ENCODE results near the gene BIN2.
"Not testable (repeated sequence)": the region's sequence is repeated elsewhere in the genome, so short reads cannot be mapped to it uniquely, and the experiment has no call there.

Gene BIN2

DNA sequence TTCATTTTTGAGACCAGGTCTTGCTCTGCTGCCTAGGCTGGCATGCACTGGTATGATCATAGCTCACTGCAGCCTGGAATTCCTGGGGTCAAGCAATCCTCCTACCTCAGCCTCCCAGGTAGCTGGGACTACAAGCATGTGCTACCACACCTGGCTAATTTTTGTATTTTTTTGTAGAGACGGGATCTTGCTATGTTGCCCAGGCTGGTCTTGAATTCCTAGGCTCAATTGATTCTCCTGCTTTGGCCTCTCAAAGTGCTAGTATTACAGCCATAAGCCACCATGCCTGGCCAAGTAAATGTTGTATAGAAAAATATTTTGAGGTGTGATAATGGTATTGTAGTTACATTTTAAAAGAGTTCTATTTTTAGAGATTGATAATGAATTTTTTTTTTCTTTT, 12.6 kb downstream of the BIN2 start:
- no peak for DNase-seq (ENCODE audit: low read depth)

DNA sequence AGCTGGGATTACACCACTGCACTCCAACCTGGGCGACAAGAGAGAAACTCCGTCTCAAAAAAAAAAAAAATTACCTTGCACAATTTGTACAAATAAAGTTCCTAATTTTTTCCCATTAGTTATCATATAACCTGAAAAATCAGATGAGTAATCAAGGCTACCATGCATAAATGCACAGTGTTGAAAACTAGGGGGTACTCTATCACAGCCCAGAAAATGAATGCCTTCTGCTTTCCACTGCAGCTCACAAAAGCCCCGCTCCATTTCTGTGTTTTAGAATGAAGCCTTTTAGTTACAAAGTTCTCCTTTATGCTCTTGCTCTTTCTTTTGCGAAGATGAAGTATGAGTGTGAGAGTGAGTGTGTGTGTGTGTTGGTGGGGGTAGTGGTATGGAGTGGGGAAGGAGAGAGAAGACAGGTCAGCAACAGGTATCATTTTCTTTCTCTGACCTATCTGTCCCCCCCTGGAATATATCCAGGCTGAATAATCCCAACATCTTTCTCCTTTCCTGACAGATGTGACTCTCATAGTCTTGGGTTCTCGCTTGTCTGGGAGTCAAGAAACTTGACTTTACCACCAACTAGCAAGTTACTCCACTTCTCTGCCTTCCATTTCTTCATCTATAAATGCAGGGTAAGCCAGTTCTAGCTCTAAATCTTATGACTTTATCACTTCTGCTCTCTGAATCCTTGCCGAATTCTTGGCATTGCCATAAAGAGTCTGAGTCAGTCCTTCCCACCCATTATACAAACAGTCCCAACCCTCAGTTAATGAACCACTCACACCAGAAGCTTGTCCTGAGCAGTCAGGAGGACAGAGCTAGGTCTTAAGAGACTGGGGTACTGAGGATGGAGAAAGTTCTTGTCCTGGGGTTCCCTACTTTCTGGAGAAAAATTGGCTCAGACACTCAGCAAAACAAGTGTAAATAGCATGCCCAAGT, 16.1 kb downstream of the BIN2 start:
- peak; percentile 88 for DNase-seq (ENCODE audit: low read depth)

DNA sequence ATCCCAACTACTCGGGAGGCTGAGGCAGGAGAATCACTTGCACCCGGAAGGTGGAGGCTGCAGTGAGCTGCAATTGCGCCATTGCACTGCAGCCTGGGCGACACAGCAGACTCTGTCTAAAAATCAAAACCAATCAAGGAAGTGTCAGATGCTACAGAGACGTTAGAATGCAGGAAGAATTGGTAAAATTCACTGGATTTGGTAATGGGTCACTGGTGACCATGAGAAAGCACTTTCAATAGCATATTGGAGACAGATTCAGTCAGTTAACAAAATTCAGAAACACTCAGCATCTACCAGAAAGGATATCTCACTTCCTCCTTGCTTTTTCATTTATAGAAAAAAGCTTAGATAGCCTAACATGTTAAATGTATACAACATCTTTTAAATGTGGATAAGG, 17.5 kb downstream of the BIN2 start:
- no peak for DNase-seq (ENCODE audit: low read depth)

DNA sequence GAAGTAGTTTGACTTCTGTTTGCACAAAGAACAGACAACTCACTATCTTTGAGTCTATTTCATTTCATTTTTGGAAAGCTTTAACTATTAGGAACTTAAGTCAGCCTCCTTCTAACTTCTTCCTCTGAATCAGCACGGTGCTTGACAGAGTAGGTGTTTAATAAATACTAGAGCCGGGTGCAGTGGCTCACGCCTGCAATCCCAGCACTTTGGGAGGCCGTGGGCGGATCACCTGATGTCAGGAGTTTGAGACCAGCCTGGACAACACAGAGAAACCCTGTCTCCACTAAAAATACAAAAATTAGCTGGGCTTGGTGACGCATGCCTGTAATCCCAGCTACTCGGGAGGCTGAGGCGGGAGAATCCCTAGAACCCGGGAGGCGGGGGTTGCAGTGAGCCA, 23.2 kb downstream of the BIN2 start:
- DNase-seq (ENCODE audit: low read depth): not testable (repeated sequence)

- DNase-seq (ENCODE audit: low read depth): no peak
Observed at GRCh38 chr12:51295651-51296050, 28.3 kb downstream of the BIN2 start.

DNA sequence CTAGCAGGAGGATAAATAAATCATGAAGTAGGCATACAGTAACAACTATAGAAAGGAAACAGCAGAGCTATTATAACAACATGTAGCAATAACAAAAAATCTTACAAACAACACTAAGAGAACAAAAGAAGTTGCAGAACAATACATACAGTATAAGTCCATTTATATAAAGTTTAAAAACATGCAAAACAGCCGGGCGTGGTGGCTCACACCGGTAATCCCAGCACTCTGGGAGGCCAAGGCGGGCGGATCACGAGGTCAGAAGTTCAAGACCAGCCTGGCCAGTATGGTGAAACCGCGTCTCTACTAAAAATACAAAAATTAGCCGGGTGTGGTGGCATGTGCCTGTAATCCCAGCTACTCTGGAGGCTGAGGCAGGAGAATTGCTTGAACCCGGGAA, 29.9 kb downstream of the BIN2 start:
- DNase-seq (ENCODE audit: low read depth): not testable (repeated sequence)

GRCh38 chr12:51293696-51294095, 30.3 kb downstream of the BIN2 start:
- no peak for DNase-seq (ENCODE audit: low read depth)

- not testable (repeated sequence) for DNase-seq (ENCODE audit: low read depth)
Observed at GRCh38 chr12:51291603-51292513, 32.1 kb downstream of the BIN2 start.

DNA sequence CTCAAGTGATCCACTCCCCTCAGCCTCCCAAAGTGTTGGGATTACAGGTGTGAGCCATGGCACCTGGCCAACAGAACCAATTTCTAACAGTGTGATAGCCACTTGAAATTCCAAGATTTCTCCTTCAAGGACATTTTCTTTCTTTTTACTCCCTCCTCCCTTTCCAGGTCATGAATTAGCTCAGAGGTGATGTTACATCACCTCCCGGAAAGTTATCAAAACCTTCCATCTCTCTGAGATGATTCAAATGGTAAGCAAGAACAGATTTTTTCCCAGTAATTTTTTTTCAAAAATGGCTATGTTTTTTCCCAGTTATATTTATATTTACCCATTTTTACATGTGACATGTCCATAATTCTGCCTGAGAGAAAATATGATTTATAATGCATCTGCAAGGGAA, 38.1 kb downstream of the BIN2 start:
- DNase-seq (ENCODE audit: low read depth): no peak

DNA sequence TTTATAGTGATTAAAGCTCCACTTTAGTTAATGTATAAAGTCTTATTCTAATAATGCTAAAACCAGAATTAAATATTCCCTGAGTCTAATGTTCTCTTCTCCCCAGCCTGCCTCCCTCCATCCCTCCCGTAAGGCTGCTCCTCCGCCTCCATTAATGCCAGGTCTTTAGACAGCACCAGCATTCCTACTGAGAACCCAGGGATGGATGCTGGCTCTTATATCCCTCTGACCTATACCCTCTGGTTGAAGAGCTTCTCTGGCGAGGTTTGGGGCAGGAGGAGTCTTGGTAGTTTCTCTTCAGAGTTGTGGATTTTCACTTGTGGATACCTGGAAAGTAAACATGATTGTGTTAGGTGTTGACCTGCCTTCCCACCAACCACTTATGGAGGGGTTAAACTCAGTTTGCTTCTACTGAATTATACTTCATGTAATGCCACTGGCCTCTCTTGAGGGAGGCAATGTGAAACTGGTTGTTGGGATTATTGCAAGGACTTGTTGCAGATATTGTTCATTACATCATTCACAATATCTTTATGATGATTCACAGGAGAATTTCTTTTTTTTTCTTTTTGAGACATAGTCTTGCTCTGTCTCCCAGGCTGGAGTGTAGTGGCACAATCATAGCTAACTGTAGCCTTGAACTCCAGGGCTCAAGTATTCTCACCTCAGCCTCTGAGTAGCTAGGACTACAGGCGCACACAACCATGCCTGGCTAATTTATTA, 42.6 kb downstream of the BIN2 start:
- peak; percentile 80 for DNase-seq (ENCODE audit: low read depth)

GRCh38 chr12:51275088-51275487, 48.9 kb downstream of the BIN2 start:
- DNase-seq (ENCODE audit: low read depth): no peak

DNA sequence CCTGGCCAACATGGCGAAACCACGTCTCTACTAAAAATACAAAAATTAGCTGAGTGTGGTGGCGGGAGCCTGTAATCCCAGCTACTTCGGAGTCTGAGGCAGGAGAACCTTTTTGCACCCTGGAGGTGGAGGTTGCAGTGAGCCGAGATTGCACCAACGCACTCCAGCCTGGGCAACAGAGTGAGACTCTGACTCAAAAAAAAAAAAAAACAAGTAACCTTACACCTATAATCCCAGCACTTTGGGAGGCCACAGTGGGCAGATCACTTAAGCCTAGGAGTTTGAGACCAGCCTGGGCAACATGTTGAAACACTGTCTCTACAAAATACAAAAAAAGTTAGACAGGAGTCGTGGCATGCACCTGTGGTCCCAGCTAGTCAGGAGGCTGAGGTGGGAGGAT, 51.2 kb downstream of the BIN2 start:
- not testable (repeated sequence) for DNase-seq (ENCODE audit: low read depth)

DNA sequence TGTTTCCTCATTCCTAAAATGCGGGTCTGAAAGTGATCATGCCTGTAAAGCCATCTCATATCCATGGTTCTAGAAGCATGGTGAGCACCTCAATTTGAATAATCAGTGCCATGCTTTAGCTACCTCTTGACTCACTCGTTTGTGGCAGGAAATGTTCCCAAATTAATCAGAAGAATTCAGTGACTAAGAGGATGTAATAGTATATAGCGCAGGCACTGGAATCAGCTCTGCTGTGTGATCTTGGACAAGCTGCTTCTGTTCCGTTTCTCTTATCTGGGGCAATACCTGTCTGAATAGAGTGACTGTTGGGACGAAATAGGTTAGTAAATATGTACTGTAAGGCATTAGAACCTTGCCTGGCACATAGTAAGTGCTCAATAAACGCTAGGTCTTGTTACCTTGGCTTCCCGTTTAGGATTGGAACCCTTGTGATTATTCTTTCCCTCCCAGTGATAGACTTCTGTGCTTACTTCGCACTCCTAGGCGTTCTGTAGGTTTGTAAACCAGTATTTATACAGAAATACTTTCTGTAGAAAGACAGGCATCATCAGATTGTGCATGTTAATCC, 52.9 kb downstream of the BIN2 start:
- DNase-seq (ENCODE audit: low read depth): peak; percentile 84

DNA sequence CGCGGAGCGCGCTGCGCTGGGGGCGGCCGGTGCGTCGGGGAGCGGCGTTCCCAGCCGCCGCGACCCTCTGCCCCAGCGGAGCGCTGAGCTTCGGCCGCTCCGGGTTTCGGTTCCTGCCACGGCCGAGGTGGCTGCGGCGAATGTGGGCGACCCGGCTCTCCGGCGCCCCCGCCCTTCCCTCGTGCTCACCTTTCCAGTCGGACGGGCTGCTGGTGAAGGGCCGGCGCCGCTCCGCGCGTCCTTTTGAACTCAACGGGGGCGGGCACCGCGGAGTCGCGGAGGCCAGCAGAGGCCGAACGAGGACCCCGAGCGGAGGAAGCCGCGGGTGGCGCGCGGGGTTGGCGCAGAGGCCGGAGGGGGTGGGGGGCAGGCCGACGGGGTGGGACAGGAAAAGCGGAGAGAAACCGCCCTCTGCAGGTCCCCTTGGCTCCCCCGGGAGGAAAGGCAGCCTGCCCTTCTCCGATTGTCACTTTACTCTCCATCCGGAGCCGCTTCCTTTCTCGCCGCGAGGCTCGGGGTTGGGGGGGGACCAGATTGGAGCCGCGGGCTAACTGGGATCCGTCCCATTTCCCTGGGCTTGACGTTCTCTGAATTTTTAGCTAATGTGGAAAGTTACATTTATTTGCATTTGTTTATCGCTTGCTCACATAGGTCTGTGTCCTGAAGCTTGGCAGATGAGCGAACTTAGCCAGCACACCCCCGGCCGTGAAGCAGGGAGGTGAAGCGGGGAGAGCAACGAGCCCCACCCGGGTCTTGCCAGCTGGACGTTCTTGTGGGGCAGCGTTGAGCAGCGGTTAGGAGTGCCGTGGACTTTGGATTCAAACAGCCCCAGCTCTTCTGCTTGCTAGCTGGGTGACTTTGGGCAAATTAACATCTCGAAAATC, 53.7 kb downstream of the BIN2 start, which contains the start of gene SMAGP:
TSS of gene SMAGP (minus strand) at position 349 of the 884 bp plus-strand sequence. CDS start 1,137 bp downstream, outside the sequence.
- DNase-seq (ENCODE audit: low read depth): peak; percentile 36

GRCh38 chr12:51269174-51270066, 54.6 kb downstream of the BIN2 start:
- peak; percentile 27 for DNase-seq (ENCODE audit: low read depth)

GRCh38 chr12:51265024-51265423, 59.0 kb downstream of the BIN2 start:
- DNase-seq (ENCODE audit: low read depth): no peak

GRCh38 chr12:51264297-51264696, 59.7 kb downstream of the BIN2 start:
- DNase-seq (ENCODE audit: low read depth): no peak

DNA sequence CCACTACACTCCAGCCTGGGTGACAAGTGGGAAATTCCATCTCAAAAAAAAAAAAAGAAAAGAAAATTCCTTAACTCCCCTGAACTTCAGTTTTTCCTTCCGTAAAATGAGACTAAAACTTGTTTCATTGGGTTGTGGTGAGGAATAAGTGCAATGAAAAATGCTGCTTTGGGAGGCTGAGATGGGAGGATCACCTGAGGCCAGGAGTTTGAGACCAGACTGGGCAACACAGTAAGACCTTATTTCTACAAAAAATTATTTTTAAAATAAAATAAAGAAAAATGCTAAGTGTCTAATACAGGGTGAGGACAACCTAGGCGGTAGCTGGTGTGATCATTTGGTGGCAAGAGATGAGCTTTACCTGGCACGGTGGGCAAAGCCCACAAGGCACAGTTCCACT, 60.6 kb downstream of the BIN2 start:
- DNase-seq (ENCODE audit: low read depth): no peak

GRCh38 chr12:51262758-51263177, 61.2 kb downstream of the BIN2 start:
- DNase-seq (ENCODE audit: low read depth): peak; percentile 61

Measured in iris pigment epithelial cell (primary cell).